WTC11 (cell line): ENCODE data around the gene EYA2. TPM values are rescaled to one million over a fixed set of nuclear protein-coding genes. Genes with fewer than 3 reads are reported as not detected.
A peak's percentile ranks its signal among the peaks of the same experiment; 100 is the strongest.

Experiments
- ATAC-seq: fragments of 200-7000 bp; cut with Tn5 transposase; 2 replicates; pipeline ENCODE4 v1.10.0; 2021; ENCODE audit warnings: mild to moderate bottlenecking, moderate library complexity
- CTCF ChIA-PET: fragments of 300-600 bp; sonication (Branson Sonifier 250); formaldehyde crosslinking; loops from one replicate; lab custom pipeline; 2021; ENCODE audit warnings: antibody characterized with exemption; lab: Charles Lee
- POLR2A ChIA-PET: fragments of 350-600 bp; sonication (Branson Sonifier 250); formaldehyde crosslinking; loops from one replicate; lab custom pipeline; 2021; ENCODE audit warnings: antibody characterized with exemption; lab: Charles Lee
- DNase-seq: peaks from one replicate; pipeline ENCODE4 v3.0.0; 2021; ENCODE audit warnings: low spot score
- H3K27ac Mint-ChIP-seq: 2 replicates; pipeline ENCODE4 v1.8.0; 2021; ENCODE audit warnings: mixed read lengths
- H3K27me3 Mint-ChIP-seq: 2 replicates; pipeline ENCODE4 v1.8.0; 2021; ENCODE audit warnings: low read depth, mild to moderate bottlenecking, moderate library complexity, mixed read lengths
- H3K36me3 Mint-ChIP-seq: 2 replicates; pipeline ENCODE4 v1.8.0; 2021; ENCODE audit warnings: mixed read lengths
- H3K4me1 Mint-ChIP-seq: 2 replicates; pipeline ENCODE4 v1.8.0; 2022; ENCODE audit warnings: mixed read lengths
- H3K4me3 Mint-ChIP-seq: 2 replicates; pipeline ENCODE4 v1.8.0; 2021; ENCODE audit warnings: mild to moderate bottlenecking, moderate library complexity, mixed read lengths
- H3K9me3 Mint-ChIP-seq: 2 replicates; pipeline ENCODE4 v1.8.0; 2021; ENCODE audit warnings: mixed read lengths
- ATF1 ChIP-seq: sonication (generic); formaldehyde crosslinking; IDR thresholded peaks from 2 replicates; pipeline ENCODE4 v1.8.1; 2023; ENCODE audit warnings: mild to moderate bottlenecking, moderate library complexity, missing genetic modification reagents
- CREB1 ChIP-seq: sonication (generic); formaldehyde crosslinking; IDR thresholded peaks from 2 replicates; pipeline ENCODE4 v1.8.0; 2023; ENCODE audit warnings: mild to moderate bottlenecking, missing genetic modification reagents
- GTF2I ChIP-seq: fragments of 250-450 bp; sonication (Bioruptor Pico); conservative IDR thresholded peaks from 2 replicates; pipeline ENCODE4 v1.4.0; 2021; ENCODE audit warnings: mild to moderate bottlenecking
- TEAD4 ChIP-seq: sonication (generic); formaldehyde crosslinking; IDR thresholded peaks from 2 replicates; pipeline ENCODE4 v1.8.0; 2022; ENCODE audit warnings: mild to moderate bottlenecking, missing genetic modification reagents
- ZNF138 ChIP-seq: sonication (generic); formaldehyde crosslinking; conservative IDR thresholded peaks from 2 replicates; pipeline ENCODE4 v1.8.1; 2022; ENCODE audit warnings: mild to moderate bottlenecking, moderate library complexity, missing genetic modification reagents
- ZNF219 ChIP-seq: sonication (generic); formaldehyde crosslinking; IDR thresholded peaks from 2 replicates; pipeline ENCODE4 v1.8.0; 2023; ENCODE audit warnings: missing genetic modification reagents, mild to moderate bottlenecking, borderline replicate concordance
- total RNA-seq: library from RNA; stranded (reverse); gene quantifications from 3 replicates; pipeline ENCODE4 v1.2.3, GENCODE V29; 2021
- TF ChIP-seq, protein P1 (sequence below): sonication (generic); formaldehyde crosslinking; IDR thresholded peaks from 2 replicates; pipeline ENCODE4 v1.8.1; 2023; ENCODE audit warnings: mild to moderate bottlenecking, missing genetic modification reagents, moderate library complexity
- TF ChIP-seq, protein P2 (sequence below): sonication (generic); formaldehyde crosslinking; IDR thresholded peaks from 2 replicates; pipeline ENCODE4 v1.8.1; 2022; ENCODE audit warnings: low read depth, mild to moderate bottlenecking, moderate library complexity, missing genetic modification reagents, borderline replicate concordance
- TF ChIP-seq, protein P3 (sequence below): sonication (generic); formaldehyde crosslinking; IDR thresholded peaks from 2 replicates; pipeline ENCODE4 v1.8.0; 2023; ENCODE audit warnings: mild to moderate bottlenecking, missing genetic modification reagents
- TF ChIP-seq, protein P4 (sequence below): sonication (generic); formaldehyde crosslinking; IDR thresholded peaks from 2 replicates; pipeline ENCODE4 v1.8.0; 2022; ENCODE audit warnings: missing genetic modification reagents
- TF ChIP-seq, protein P5 (sequence below): sonication (generic); formaldehyde crosslinking; IDR thresholded peaks from 2 replicates; pipeline ENCODE4 v1.8.1; 2022; ENCODE audit warnings: mild to moderate bottlenecking, missing genetic modification reagents, moderate library complexity, borderline replicate concordance
- TF ChIP-seq, protein P6 (sequence below): fragments of 250-450 bp; sonication (Bioruptor Pico); IDR thresholded peaks from 2 replicates; pipeline ENCODE4 v1.9.0; 2021; ENCODE audit warnings: mild to moderate bottlenecking

Gene EYA2
- total RNA-seq, 1 experiment from 2014 or later = 1.5 TPM

DNA sequence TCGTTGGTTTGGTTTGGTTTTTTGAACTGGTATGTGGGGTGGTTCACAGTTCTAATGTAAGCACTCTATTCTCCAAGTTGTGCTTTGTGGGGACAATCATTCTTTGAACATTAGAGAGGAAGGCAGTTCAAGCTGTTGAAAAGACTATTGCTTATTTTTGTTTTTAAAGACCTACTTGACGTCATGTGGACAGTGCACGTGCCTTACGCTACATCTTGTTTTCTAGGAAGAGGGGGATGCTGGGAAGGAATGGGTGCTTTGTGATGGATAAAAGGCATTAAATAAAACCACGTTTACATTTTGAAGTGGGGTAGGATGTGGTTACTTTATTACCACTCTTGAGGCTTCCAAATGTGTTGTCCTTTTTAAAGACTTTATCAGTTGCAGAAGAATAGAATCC is 293.9 kb downstream of the EYA2 start:
- POLR2A ChIA-PET = no interaction called here
- CTCF ChIA-PET = no interaction called here
- H3K9me3 Mint-ChIP-seq = no peaks in the 10 kb centered on the region
- H3K4me1 Mint-ChIP-seq = peaks cover 4% of the 10 kb centered on the region; the same call in 1 of the 2 replicates
- DNase-seq (no peak), ATAC-seq (no peak)
- H3K4me3 Mint-ChIP-seq = no peak overlapping the region
- TF ChIP-seq TEAD4 (CRISPR knock-in tag) (no peak), GTF2I (CRISPR knock-in tag) (no peak)
- TF ChIP-seq, protein P1, sequence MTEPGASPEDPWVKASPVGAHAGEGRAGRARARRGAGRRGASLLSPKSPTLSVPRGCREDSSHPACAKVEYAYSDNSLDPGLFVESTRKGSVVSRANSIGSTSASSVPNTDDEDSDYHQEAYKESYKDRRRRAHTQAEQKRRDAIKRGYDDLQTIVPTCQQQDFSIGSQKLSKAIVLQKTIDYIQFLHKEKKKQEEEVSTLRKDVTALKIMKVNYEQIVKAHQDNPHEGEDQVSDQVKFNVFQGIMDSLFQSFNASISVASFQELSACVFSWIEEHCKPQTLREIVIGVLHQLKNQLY (CRISPR knock-in tag) = no peak
- TF ChIP-seq, protein P2, sequence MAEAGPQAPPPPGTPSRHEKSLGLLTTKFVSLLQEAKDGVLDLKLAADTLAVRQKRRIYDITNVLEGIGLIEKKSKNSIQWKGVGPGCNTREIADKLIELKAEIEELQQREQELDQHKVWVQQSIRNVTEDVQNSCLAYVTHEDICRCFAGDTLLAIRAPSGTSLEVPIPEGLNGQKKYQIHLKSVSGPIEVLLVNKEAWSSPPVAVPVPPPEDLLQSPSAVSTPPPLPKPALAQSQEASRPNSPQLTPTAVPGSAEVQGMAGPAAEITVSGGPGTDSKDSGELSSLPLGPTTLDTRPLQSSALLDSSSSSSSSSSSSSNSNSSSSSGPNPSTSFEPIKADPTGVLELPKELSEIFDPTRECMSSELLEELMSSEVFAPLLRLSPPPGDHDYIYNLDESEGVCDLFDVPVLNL (CRISPR knock-in tag) = no peak
- TF ChIP-seq, protein P3, sequence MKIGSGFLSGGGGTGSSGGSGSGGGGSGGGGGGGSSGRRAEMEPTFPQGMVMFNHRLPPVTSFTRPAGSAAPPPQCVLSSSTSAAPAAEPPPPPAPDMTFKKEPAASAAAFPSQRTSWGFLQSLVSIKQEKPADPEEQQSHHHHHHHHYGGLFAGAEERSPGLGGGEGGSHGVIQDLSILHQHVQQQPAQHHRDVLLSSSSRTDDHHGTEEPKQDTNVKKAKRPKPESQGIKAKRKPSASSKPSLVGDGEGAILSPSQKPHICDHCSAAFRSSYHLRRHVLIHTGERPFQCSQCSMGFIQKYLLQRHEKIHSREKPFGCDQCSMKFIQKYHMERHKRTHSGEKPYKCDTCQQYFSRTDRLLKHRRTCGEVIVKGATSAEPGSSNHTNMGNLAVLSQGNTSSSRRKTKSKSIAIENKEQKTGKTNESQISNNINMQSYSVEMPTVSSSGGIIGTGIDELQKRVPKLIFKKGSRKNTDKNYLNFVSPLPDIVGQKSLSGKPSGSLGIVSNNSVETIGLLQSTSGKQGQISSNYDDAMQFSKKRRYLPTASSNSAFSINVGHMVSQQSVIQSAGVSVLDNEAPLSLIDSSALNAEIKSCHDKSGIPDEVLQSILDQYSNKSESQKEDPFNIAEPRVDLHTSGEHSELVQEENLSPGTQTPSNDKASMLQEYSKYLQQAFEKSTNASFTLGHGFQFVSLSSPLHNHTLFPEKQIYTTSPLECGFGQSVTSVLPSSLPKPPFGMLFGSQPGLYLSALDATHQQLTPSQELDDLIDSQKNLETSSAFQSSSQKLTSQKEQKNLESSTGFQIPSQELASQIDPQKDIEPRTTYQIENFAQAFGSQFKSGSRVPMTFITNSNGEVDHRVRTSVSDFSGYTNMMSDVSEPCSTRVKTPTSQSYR = no peak
- no peak overlapping the region for H3K27ac Mint-ChIP-seq
- no peaks in the 10 kb centered on the region for H3K27me3 Mint-ChIP-seq
- H3K36me3 Mint-ChIP-seq = no peaks in the 10 kb centered on the region

DNA sequence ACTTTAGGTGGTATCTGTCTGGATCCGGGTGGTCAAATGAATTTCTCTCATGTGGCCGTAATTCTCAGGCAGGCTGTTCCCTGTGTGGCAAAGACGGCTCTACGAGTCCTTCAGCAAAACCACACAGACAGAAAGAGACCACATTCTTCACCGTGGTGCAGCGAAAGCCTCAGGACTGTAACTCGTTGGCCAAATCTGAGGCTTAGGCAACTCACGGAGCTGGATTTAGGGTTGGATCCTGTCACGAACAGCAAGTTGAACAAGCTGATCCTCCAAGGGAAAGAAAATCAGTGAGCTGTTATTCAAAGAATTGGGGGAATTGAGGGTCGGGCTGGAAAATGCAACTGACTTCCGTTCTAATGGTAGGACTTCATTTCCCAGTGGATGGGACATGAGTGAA is 294.4 kb downstream of the EYA2 start:
- no peaks in the 10 kb centered on the region for H3K9me3 Mint-ChIP-seq
- DNase-seq = no peak
- no peaks in the 10 kb centered on the region for H3K27me3 Mint-ChIP-seq
- ChIA-PET POLR2A (no interaction called here), CTCF (interaction anchor here (1.0 kb wide), 1 partner anchor 195 kb away, joined by 5 read pairs; no protein-coding TSS in a partner anchor)
- peaks cover 4% of the 10 kb centered on the region; the same call in 1 of the 2 replicates for H3K4me1 Mint-ChIP-seq
- no peak overlapping the region for H3K4me3 Mint-ChIP-seq
- no peaks in the 10 kb centered on the region for H3K36me3 Mint-ChIP-seq
- TF ChIP-seq, protein P4, sequence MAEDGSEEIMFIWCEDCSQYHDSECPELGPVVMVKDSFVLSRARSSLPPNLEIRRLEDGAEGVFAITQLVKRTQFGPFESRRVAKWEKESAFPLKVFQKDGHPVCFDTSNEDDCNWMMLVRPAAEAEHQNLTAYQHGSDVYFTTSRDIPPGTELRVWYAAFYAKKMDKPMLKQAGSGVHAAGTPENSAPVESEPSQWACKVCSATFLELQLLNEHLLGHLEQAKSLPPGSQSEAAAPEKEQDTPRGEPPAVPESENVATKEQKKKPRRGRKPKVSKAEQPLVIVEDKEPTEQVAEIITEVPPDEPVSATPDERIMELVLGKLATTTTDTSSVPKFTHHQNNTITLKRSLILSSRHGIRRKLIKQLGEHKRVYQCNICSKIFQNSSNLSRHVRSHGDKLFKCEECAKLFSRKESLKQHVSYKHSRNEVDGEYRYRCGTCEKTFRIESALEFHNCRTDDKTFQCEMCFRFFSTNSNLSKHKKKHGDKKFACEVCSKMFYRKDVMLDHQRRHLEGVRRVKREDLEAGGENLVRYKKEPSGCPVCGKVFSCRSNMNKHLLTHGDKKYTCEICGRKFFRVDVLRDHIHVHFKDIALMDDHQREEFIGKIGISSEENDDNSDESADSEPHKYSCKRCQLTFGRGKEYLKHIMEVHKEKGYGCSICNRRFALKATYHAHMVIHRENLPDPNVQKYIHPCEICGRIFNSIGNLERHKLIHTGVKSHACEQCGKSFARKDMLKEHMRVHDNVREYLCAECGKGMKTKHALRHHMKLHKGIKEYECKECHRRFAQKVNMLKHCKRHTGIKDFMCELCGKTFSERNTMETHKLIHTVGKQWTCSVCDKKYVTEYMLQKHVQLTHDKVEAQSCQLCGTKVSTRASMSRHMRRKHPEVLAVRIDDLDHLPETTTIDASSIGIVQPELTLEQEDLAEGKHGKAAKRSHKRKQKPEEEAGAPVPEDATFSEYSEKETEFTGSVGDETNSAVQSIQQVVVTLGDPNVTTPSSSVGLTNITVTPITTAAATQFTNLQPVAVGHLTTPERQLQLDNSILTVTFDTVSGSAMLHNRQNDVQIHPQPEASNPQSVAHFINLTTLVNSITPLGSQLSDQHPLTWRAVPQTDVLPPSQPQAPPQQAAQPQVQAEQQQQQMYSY (CRISPR knock-in tag) = peak; percentile 79
- TF ChIP-seq CREB1 = no peak
- TF ChIP-seq, all 79 proteins: peak for 1
- H3K27ac Mint-ChIP-seq = no peak overlapping the region
- no peak for ATAC-seq

DNA sequence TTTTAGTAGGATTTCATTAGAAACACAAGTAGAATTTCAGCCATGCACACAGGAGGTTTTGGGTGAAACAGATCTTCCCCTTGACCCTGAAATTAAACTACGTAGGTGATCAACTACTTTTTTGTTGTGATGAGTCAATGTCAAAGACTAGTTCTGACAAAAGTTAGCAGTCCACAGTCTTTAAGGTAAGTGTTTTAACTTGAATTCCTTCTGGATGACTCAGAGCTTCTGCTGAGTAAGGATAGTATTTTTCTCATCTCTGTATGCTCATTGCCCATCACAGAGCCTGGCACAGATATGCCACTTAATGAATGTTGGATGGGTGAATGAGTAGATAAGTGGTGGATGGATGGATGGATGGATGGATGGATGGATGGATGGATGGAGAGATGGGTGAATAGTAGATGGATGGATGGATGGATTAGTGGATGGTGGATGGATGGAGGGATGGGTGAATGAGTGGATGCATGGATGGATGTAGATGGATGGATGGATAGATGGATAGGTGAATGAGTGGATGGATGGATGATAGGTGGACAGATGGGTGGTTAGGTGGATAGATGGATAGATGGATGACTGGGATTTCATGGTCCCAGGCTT is 296.5 kb downstream of the EYA2 start:
- no peak for TF ChIP-seq ZNF219
- no peak for TF ChIP-seq ATF1
- TF ChIP-seq, protein P5, sequence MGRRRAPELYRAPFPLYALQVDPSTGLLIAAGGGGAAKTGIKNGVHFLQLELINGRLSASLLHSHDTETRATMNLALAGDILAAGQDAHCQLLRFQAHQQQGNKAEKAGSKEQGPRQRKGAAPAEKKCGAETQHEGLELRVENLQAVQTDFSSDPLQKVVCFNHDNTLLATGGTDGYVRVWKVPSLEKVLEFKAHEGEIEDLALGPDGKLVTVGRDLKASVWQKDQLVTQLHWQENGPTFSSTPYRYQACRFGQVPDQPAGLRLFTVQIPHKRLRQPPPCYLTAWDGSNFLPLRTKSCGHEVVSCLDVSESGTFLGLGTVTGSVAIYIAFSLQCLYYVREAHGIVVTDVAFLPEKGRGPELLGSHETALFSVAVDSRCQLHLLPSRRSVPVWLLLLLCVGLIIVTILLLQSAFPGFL = no peak
- TF ChIP-seq, protein P6, sequence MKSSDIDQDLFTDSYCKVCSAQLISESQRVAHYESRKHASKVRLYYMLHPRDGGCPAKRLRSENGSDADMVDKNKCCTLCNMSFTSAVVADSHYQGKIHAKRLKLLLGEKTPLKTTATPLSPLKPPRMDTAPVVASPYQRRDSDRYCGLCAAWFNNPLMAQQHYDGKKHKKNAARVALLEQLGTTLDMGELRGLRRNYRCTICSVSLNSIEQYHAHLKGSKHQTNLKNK (CRISPR knock-in tag) = no peak
- TF ChIP-seq ZNF138 (CRISPR knock-in tag) = no peak
- ATAC-seq = no peak
- CTCF ChIA-PET = interaction anchor here (1.2 kb wide), 1 partner anchor 15 kb away, joined by 3 read pairs; no protein-coding TSS in a partner anchor
- H3K27ac Mint-ChIP-seq = no peak overlapping the region
- H3K4me3 Mint-ChIP-seq = no peak overlapping the region
- H3K27me3 Mint-ChIP-seq = no peaks in the 10 kb centered on the region
- peaks cover 5% of the 10 kb centered on the region; the same call in 1 of the 2 replicates for H3K4me1 Mint-ChIP-seq
- H3K36me3 Mint-ChIP-seq = no peaks in the 10 kb centered on the region
- no peak for DNase-seq
- POLR2A ChIA-PET = no interaction called here
- no peaks in the 10 kb centered on the region for H3K9me3 Mint-ChIP-seq
